ENCODE measurements around the gene MAN1A1.

The MAN1A1 gene

GRCh38 chr6:119134752-119135151, 214.8 kb downstream of the MAN1A1 start:
- ChIA-PET POLR2A (no interaction called here), CTCF (no interaction called here)
- no peak for TF ChIP-seq FOXM1 (IDR thresholded peaks at IDR 0.05; ENCODE audit: borderline replicate concordance)
- no peak for DNase-seq (ENCODE audit: extremely low spot score)

- ChIA-PET POLR2A (no interaction called here), CTCF (interaction anchor here (0.7 kb wide), 1 partner anchor 9 kb away, joined by 3 read pairs; no protein-coding TSS in a partner anchor)
- no peak for DNase-seq (ENCODE audit: extremely low spot score)
- TF ChIP-seq ZNF384 (IDR thresholded peaks at IDR 0.05) (no peak), TARDBP (IDR thresholded peaks at IDR 0.05) (no peak), ELF4 (IDR thresholded peaks at IDR 0.05) (no peak), SUZ12 (IDR thresholded peaks at IDR 0.05) (no peak), NFRKB (IDR thresholded peaks at IDR 0.05) (no peak), FOXM1 (IDR thresholded peaks at IDR 0.05; ENCODE audit: borderline replicate concordance) (no peak), BHLHE40 (IDR thresholded peaks at IDR 0.05; ENCODE audit: borderline replicate concordance) (no peak), SP1 (IDR thresholded peaks at IDR 0.05) (no peak), FOXK2 (IDR thresholded peaks at IDR 0.05) (no peak), LEF1 (IDR thresholded peaks at IDR 0.05; ENCODE audit: borderline replicate concordance) (no peak), L3MBTL2 (conservative IDR thresholded peaks at IDR 0.05) (no peak), CTBP1 (IDR thresholded peaks at IDR 0.05; ENCODE audit: borderline replicate concordance) (no peak), ARNT (IDR thresholded peaks at IDR 0.05) (no peak), FOXA1 (IDR thresholded peaks at IDR 0.05) (no peak)
- TF ChIP-seq, protein P1, sequence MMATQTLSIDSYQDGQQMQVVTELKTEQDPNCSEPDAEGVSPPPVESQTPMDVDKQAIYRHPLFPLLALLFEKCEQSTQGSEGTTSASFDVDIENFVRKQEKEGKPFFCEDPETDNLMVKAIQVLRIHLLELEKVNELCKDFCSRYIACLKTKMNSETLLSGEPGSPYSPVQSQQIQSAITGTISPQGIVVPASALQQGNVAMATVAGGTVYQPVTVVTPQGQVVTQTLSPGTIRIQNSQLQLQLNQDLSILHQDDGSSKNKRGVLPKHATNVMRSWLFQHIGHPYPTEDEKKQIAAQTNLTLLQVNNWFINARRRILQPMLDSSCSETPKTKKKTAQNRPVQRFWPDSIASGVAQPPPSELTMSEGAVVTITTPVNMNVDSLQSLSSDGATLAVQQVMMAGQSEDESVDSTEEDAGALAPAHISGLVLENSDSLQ (IDR thresholded peaks at IDR 0.05): no peak
These were observed 216.2 kb downstream of the MAN1A1 start for GRCh38 chr6:119133400-119133799.

DNA sequence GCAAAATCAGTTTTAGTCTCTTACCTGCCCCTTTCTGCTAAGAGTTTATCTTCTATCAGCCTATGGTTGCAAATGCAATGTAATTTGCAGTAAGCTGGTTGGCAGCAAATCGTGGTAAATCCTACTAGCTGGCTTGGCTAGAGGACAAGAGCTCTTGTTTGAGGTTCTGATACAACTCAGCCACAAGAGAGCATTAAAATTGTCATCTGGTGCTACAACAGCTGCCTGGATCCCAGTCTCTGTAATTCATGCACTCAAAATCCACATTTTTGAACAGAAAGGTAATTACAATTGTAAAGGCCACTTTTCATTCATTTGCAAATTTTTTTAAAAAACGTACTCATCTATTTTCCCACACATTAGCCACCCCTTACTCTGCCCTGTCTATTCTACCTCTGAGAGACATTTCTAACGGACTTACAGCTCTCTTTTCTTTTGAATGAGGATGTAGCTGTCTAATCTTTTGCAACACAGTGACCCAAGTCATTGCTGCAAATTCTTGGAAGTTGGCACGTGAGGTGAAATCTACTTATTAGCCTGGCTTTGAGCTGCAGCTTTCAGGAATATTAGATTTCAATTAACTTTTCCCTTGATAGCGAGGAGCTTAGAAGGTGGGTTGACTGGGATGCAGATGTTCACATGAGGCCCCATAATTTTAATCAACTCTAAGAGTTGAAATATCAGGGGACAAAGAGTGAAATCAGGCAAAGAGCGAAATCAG, 217.1 kb downstream of the MAN1A1 start:
- no peak for DNase-seq (ENCODE audit: extremely low spot score)
- ChIA-PET CTCF (interaction anchor here (0.7 kb wide), 1 partner anchor 8 kb away, joined by 3 read pairs; no protein-coding TSS in a partner anchor), POLR2A (no interaction called here)
- no peak for TF ChIP-seq NFRKB (IDR thresholded peaks at IDR 0.05)
- TF ChIP-seq FOXK2 (IDR thresholded peaks at IDR 0.05): no peak
- TF ChIP-seq CTBP1 (IDR thresholded peaks at IDR 0.05; ENCODE audit: borderline replicate concordance): no peak
- TF ChIP-seq ZNF384 (IDR thresholded peaks at IDR 0.05): no peak
- no peak for TF ChIP-seq L3MBTL2 (conservative IDR thresholded peaks at IDR 0.05)
- TF ChIP-seq HDGF (IDR thresholded peaks at IDR 0.05; ENCODE audit: borderline replicate concordance): no peak
- TF ChIP-seq ARNT (IDR thresholded peaks at IDR 0.05): no peak
- no peak for TF ChIP-seq TARDBP (IDR thresholded peaks at IDR 0.05)
- TF ChIP-seq BHLHE40 (IDR thresholded peaks at IDR 0.05; ENCODE audit: borderline replicate concordance): no peak
- TF ChIP-seq LEF1 (IDR thresholded peaks at IDR 0.05; ENCODE audit: borderline replicate concordance): no peak
- TF ChIP-seq, protein P1 (IDR thresholded peaks at IDR 0.05): no peak
- no peak for TF ChIP-seq SUZ12 (IDR thresholded peaks at IDR 0.05)
- TF ChIP-seq FOXA1 (IDR thresholded peaks at IDR 0.05): no peak
- no peak for TF ChIP-seq SP1 (IDR thresholded peaks at IDR 0.05)
- TF ChIP-seq FOXM1 (IDR thresholded peaks at IDR 0.05; ENCODE audit: borderline replicate concordance): no peak
- TF ChIP-seq ELF4 (IDR thresholded peaks at IDR 0.05): no peak

DNA sequence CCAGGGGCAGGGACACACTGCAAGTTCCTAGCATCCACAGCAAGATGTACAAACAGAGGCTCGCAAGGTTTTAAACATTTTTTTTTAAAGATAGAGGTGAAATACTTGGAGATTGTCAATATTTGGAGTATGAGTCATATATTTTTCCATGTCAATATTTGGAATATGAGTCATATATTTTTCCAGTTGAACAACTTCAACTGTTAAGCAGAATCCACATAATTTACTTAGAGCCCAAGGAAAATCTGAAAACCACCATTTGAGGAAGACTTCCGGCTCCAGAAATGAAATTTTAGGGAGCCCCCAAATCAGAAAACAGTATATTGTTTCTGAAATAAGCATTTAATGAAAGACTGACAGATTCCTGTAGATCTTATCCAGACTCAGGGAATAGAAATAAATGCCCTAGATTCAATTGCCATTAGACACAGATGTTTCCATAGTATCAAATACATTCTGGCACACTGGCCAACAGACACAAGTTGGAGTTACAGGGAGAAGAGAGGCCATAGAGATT, 219.5 kb downstream of the MAN1A1 start:
- ChIA-PET CTCF (interaction anchor here (0.6 to 1.7 kb wide), 12 partner anchors 10 to 948 kb away, joined by 3 to 7 read pairs (median 3); no protein-coding TSS in a partner anchor), POLR2A (no interaction called here)
- no peak for DNase-seq (ENCODE audit: extremely low spot score)
- TF ChIP-seq LEF1 (IDR thresholded peaks at IDR 0.05; ENCODE audit: borderline replicate concordance): no peak
- TF ChIP-seq FOXA1 (IDR thresholded peaks at IDR 0.05): no peak
- no peak for TF ChIP-seq ARNT (IDR thresholded peaks at IDR 0.05)
- TF ChIP-seq, protein P1 (IDR thresholded peaks at IDR 0.05): no peak
- no peak for TF ChIP-seq FOXM1 (IDR thresholded peaks at IDR 0.05; ENCODE audit: borderline replicate concordance)
- no peak for TF ChIP-seq L3MBTL2 (conservative IDR thresholded peaks at IDR 0.05)
- no peak for TF ChIP-seq BHLHE40 (IDR thresholded peaks at IDR 0.05; ENCODE audit: borderline replicate concordance)
- no peak for TF ChIP-seq SUZ12 (IDR thresholded peaks at IDR 0.05)
- no peak for TF ChIP-seq HDGF (IDR thresholded peaks at IDR 0.05; ENCODE audit: borderline replicate concordance)
- no peak for TF ChIP-seq ZNF384 (IDR thresholded peaks at IDR 0.05)
- TF ChIP-seq SP1 (IDR thresholded peaks at IDR 0.05): no peak
- TF ChIP-seq TARDBP (IDR thresholded peaks at IDR 0.05): no peak
- TF ChIP-seq NFRKB (IDR thresholded peaks at IDR 0.05): no peak
- TF ChIP-seq FOXK2 (IDR thresholded peaks at IDR 0.05): no peak
- TF ChIP-seq CTBP1 (IDR thresholded peaks at IDR 0.05; ENCODE audit: borderline replicate concordance): no peak
- no peak for TF ChIP-seq ELF4 (IDR thresholded peaks at IDR 0.05)

DNA sequence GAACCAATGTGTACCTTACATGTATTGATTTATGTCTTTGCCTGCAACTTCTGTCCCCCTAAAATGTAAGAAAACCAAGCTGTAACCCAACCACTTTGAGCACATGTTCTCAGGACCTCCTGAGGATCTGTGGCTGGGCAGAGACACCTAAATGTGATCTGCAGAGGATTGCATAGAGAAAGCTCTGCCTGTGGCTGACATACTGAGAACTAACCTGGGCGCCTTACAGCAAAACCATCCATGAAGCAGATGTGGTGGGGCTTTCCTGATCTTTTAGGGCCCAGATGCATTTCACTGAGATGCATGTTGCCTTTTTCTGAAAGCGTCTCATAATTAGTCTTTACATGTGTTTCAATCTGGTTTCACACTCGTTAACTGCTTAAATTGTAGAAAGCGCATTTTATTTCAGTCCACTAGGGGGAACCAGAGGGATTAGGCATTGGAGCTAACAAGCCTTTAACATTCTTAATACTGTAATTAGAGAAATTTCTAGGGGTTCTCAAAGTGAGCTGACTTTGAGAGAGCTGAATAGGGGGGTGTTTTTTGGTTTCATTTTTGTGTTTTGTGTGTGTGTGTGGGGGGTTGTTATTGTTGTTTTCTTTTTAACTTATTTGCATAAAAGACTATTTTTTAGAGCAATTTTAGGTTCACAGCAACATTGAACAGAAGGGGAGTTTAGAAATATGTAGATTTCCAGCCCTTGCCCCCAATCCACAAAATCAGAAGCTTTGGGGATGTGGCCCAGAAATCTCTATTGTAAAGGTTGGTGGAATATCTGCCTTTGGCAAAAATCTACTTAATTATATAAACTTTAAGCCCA, 220.2 kb downstream of the MAN1A1 start:
- POLR2A ChIA-PET: no interaction called here

More for the DNA sequence above, 220.2 kb downstream of the MAN1A1 start:
- CTCF ChIA-PET: interaction anchor here (0.5 to 1.7 kb wide), 20 partner anchors 8 to 1130 kb away, joined by 3 to 9 read pairs (median 3); no protein-coding TSS in a partner anchor
- peak; percentile 61 for DNase-seq (ENCODE audit: extremely low spot score)
- TF ChIP-seq ARNT (IDR thresholded peaks at IDR 0.05) (no peak), HDGF (IDR thresholded peaks at IDR 0.05; ENCODE audit: borderline replicate concordance) (no peak), LEF1 (IDR thresholded peaks at IDR 0.05; ENCODE audit: borderline replicate concordance) (no peak), FOXK2 (IDR thresholded peaks at IDR 0.05) (no peak), ZNF384 (IDR thresholded peaks at IDR 0.05) (no peak), FOXA1 (IDR thresholded peaks at IDR 0.05) (no peak), NFRKB (IDR thresholded peaks at IDR 0.05) (no peak), SUZ12 (IDR thresholded peaks at IDR 0.05) (no peak), SP1 (IDR thresholded peaks at IDR 0.05) (no peak), BHLHE40 (IDR thresholded peaks at IDR 0.05; ENCODE audit: borderline replicate concordance) (no peak), FOXM1 (IDR thresholded peaks at IDR 0.05; ENCODE audit: borderline replicate concordance) (no peak)
- TF ChIP-seq, protein P1 (IDR thresholded peaks at IDR 0.05): no peak
